HG02938 (cell line): ENCODE results near the gene JUNB.
"Not testable (repeated sequence)": the region's sequence is repeated elsewhere in the genome, so short reads cannot be mapped to it uniquely, and the experiment has no call there.

Experiments used
- ATAC-seq: cut with Tn5 transposase; IDR thresholded peaks from one replicate; pipeline ENCODE4 v1.9.1; 2021; ENCODE audit warnings: mild to moderate bottlenecking, moderate library complexity; ENCODE audit not compliant: unreplicated experiment

JUNB gene

DNA sequence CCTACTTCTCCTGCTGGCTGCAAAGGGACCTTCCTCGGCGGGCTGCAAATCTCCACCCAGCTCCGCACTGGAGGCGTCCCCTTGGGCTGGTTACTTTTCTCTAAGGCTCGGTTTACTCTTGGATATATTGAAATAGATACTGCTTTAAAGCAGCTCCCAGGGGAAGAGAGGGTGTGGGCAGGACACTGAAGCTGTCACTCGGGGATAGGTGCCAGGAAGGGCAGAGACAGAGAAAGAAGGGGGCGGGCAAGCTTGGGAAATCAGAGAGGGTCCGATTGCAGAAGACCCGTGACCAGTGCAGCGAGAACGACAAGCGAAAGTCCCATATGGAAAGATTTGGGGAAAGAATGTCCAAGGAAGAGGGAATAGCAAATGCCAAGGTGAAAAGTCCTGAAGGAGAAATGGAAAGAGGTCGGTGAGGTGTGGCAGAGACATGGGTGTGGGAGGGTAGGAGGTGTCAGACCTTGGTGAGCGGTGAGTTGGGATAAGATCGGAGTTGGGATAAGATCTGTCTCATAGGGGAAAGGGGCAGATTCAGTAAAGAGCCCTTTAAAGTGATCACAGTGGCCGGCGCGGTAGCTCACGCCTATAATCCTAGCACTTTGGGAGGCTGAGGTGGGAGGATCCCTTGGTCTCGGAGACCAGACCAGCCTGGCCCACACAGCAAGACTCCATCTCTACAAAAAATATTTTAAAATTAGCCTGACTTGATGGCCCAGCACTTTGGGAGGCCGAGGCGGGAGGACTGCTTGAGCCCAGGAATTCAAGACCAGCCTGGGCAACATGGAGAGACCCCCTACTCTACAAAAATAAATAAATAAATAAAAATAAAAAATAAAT, 11.2 kb downstream of the JUNB start:
- ATAC-seq = no peak

DNA sequence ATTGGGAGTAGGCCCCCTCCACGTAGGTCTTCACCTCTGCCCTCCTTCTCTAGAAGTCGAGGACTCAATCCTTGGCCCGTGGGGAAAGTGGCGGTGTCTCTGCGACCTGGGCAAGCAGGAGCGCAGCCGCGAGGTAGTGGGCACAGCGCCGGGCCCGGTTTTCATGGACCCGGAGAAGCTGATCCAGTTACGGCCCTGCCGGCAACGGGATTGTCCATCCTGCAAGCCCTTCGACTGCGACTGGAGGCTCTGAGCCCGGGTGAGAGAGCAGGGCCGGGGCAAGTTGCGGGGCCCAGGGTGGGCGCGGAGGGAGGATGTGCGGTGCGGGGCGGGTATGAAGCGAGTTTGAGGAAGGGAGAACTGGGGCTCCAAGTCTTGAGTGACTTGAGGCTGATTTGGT, 12.8 kb downstream of the JUNB start:
- no peak for ATAC-seq

DNA sequence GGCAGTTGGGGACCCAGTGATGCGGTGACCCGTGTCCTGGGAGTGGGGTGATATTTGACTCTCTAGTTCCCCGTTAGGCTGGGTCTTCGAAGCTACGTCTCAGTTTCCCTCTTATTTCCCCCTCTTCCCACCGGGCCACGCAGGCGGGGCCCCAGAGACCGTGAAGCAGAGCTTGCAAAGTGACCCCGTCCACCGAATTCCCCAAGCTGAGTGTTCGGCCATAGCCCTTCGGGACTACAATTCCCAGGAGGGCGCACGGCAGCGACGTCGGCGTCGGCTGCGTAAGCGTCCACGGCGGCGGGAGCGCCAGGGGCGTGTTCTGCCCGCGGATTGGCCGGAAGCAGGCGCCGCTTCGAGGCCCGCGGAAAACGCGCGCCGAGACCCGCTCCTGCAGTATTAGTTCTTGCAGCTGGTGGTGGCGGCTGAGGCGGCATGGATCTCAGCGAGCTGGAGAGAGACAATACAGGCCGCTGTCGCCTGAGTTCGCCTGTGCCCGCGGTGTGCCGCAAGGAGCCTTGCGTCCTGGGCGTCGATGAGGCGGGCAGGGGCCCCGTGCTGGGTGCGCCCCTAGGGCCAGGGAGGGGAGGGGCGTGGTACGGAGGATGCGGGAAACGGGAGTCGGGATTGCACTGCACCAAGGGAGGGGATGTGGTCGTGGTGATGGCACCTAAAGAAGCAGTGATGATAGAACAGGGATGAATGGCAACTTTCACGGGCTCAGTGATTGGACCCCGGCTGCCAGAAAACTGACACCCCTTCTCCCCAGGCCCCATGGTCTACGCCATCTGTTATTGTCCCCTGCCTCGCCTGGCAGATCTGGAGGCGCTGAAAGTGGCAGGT, 15.2 kb downstream of the JUNB start, which contains the start of gene RNASEH2A:
TSS of gene RNASEH2A (plus strand) at position 343 of the 840 bp plus-strand sequence. CDS start at position 433, 90 bp downstream.
- ATAC-seq = peak; percentile 74

DNA sequence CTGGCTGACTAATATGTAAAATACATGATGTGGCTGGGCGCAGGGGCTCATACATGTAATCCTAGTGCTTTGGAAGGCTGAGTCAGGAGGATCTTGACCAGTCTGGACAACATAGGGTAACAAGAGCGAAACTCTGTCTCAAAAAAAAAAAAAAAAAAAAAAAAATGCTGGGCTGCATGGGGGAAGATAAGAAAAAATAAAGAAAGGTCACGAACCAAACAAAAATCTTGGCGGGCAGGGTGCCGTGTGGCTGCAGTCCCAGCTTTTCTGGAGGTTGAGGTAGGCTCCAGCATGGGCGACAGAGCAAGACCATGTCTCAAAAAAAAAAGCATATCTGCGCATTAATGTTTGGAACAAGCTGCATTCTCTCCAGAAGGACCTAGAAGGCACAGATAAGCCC, 23.8 kb downstream of the JUNB start:
- ATAC-seq = no peak

DNA sequence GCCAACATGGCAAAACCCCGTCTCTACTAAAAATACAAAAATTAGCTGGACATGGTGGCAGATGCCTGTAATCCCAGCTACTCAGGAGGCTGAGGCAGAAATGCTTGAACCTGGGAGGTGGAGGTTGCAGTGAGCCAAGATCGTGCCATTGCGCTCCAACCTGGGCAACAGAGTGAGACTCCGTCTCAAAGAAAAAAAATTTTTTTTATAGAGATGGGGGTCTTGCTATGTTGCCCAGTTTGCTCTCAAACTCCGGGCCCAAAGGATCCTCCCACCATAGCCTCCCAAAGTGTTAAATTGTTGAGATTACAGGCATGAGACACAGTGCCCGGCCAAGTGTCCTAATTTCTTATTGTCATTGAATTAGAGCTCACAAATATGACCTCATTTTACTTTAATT, 25.9 kb downstream of the JUNB start:
- ATAC-seq = not testable (repeated sequence)

DNA sequence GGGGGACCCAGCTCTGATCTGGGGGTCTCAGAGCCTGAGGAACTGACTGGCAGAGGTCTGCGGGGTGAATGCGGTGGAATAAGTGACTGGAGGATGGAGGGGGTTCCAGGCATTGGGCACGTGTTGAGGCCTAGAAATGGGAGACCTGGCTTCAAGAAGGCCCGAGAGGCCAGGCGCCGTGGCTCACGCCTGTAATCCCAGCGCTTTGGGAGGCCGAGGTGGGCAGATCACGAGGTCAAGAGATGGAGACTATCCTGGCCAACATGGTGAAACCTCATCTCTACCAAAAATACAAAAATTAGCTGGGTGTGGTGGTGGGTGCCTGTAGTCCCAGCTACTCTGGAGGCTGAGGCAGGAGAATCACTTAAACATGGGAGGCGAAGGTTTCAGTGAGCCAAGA, 26.5 kb downstream of the JUNB start:
- ATAC-seq = not testable (repeated sequence)

DNA sequence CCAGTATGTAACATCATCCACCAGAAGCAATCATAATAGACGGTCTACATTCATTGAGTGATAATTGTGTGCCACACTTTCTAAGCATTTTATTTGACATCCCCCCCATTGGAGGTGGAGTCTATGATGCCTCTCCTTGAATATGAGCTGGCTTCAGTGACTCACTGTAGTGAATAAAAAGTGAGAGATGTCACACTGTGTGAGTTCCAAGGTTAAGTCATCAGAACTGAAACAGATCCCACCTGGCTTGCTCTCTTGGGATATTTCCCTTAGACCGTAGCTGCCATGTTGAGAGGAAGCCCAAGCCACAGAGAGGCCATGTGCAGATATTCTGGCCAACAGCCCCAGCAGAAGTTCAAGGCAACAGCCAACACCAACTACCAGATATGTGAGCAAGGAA, 30.5 kb downstream of the JUNB start:
- no peak for ATAC-seq

DNA sequence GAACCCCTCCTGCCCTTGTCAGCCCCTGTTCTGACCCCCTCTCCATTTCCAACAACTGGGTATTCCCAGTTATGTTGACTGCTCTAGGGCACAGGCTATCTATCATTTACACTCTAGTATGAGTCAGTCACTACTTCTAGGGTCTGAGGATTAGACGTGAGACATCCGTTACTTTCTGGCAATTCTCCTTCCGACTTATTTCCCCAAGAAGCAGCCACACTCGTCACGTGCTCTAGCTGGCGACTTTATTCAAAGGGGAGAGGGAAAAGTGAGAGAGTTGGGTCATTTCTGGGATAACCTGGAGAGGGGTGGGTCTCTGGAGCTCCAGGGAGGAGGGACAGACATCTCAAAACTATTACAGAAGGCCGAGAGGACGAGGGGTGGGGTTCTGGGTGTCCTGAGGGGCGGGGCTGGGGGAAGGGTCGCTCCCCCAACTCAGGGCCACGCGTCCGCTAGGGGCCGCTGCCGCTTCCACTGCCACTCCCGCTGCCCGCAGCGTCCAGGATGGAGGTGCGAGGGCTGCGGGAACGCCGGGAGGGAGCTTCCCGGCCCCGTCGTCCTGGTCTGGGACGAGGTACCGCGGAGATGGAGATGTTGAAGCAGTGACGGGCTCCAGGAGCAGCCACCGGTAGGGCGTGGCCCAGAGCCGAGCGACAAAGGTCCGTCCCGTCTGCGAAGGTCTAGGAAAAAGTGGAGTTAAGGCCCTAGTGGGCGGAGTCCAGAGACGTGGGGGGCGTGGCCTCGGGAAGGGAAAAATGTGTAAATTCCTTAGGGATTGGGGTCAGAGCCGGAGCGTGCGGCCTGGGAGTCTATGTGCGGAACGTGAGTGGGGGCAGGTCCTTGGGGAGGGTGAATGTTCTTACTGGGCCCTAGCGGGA, 34.2 kb downstream of the JUNB start:
- ATAC-seq = no peak

DNA sequence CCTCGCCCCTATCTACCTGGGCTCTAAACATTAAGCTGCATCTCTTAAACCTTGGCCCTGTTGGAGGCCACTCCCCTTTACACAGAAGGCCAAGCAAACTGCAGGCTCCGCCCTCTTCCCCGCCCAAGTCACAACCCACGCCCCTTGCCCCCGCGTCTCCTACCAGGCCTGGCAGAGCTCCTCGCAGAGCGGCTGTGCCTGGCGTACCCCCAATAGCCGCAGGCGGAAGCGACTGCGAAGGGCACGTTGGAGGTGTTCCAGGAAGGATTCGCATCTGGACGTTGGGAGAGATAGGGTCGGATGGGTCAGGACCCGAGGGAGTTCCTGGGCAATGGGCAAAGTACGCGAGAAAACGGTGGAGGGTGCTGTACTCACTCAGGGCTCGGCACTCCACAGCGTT, 37.2 kb downstream of the JUNB start:
- no peak for ATAC-seq

DNA sequence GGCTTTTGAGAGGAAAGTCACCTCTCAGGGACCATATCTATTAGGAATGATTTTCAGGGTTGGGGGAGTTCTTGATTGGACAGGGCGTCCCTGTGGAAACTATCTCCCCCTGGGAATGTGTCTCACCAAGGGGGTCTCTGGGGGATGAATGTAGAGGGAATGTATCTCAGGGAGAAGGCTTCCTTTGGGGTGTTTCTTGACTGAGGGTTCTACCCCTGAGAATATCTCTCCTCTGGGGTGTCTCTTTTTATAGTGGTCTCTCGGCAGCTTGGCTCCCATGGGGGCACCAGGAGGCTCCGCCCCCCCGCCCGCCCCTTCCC, 42.1 kb downstream of the JUNB start:
- ATAC-seq = no peak

DNA sequence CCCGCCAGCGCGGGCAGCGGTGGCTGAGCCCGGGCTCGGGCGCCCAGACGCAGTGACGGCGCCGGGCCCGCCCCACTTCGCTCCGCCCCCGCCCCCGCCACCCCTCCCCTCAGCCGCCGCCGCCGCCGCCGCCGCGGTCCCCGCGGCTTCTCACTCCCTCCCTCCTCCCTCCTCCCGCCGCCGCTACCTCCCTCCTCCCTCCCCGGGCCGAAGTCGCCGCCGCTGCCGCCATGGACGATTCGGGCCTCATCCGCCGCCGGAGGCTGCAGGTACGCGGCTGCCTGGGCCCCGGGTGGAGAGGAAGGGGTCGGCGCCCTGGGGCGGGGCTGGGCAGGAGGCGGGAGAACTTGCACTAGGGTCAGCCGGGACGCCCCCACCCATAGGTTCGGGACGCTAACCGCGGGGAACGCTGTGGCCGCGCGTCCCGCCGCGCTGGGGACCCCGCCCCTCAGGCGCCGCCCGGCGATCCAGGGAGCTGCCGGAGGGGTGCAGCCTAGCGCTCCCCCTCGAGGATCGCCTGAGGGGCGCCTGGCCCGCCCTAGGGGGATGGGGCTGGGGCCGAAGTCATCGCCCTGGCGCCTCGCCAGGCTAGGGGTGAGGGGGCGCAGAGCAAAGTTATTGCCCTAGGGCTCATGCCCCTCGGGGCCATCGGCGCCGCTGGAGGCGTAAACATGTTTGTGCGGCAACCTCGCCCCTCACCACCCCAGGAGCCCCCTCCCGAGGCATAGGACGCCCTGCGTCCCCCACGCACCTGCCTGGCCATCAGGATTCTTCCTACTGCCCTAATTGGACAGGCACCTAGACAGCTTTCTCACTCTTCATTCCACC, 42.7 kb downstream of the JUNB start:
- no peak for ATAC-seq

DNA sequence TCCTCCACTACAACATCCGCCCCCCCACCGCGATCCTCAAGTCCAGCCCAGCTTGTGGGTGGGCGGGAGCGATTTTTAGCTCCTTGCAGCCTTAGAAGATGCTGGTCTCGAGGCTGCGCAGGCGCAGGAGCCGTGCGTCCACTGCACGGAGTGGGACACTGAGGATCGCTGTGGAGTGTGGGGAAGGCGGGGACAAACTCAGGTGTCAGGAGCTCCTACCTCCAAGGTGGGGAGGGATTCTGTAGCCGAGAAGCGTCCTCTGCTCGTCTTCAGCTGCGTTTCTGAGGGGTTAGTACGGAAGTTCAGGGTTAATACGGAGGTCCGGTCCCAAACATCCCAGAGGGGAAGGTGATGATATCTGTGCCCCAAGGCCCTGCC, 43.3 kb downstream of the JUNB start, which contains the start of gene RTBDN:
TSS of gene RTBDN (minus strand) at position 14 of the 378 bp plus-strand sequence. CDS start 4,600 bp downstream, outside the sequence.
- no peak for ATAC-seq

DNA sequence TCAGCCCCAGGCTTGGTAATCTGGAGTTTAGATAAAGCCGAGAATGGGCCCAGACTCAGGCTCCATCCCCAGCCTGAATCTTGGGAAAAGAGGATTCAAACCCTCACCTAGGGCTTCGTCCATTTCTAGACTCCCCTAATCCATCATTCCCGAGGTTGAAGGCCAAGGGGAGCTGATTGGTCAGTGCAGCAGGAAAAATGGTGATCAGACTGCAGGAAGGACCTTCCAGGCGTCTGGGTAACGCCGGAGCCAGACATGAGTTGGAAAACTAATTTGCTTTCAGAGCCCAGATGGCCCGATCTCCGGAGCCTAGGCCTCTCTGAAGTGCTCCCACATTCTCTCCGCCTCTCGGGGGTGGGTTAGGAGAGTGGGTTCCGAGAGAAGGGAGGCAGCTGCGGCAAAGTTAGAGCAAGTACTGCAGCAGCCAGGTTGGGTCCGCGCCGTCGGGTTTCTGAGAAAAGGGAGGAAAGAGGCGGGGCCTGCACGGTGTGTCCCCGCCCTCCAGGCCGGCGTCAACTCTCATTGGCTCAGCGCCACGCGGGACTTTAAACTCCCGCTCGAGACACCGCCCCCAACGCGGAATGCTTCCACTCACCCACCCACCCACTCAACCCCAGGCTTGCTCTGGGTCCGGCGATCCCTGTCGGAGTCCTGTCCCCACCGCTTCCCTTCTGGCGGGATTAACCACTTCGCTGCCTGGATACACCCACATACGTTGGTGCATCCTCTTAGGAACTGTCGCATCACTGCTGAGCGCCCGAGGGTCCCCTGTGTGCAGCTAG, 43.9 kb downstream of the JUNB start:
- no peak for ATAC-seq

DNA sequence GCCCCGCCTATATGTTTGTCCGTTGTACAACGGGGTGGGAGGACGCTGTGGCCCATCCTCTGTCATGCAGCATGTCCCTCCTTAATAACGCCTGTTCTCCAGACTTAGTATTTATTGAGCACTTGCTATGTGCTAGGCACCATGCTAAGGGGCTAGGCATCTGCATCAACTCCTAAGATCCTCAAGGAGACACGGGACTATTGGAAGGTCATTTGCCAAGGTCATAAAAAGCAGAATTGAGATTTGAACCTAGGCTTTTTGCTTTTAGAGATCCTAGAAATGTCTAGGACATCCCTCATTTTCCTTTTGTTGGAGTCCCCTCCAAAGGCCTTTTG, 45.2 kb downstream of the JUNB start:
- ATAC-seq = no peak

DNA sequence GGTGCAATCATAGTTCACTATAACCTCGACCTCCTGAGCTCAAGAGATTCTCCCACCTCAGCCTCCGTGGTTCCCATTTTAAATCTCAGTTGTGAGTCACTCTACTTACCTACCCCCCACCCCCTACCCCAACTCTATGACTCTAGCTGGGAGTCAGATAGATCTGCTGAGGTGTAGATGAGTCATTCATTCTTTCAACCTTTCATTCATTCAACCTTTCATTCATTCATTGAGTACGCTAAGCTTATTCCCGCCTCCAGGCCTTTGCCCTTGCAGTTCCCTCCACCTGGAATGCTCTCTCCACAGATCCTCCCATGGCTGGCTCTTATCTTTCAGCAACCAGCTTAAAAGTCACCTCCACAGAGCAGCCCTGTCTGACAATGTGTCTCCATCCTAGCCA, 45.9 kb downstream of the JUNB start:
- ATAC-seq = no peak

DNA sequence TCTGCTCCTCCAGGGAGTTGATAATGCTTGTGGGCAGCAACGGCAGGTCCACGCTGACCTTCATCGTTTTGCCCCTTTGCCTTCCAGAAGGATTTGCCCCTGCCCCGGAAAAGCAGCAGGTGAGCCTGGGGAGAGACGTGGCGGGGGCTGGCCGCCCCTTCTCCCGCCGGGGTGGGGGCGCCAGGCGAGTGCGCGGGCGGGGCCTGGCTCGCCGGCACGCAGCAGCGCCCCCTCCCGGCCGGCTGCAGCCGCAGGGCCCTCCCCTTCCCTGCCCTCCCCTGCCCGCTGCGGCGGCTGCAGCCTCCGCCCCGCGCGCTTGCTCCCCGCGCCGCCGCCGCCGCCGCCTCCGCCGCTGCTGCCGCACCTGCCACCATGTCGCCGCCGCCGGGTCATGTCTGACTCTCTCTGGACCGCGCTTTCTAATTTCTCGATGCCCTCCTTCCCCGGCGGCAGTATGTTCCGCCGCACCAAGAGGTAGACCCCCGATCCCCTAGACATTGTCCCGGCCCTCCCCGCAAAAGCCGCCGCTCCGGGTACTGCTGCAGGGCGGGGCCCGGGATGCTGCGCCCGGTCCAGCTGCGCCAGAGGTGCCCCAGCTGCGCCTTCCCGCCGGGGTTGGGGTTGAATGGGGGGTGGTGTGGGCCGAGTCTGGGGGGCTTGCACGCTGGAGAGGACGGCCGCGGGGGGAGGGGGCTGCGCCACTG, 47.0 kb downstream of the JUNB start, which contains the start of gene MAST1:
TSS of gene MAST1 (plus strand) at position 334 of the 704 bp plus-strand sequence. CDS start at position 392, 58 bp downstream.
- ATAC-seq = no peak

DNA sequence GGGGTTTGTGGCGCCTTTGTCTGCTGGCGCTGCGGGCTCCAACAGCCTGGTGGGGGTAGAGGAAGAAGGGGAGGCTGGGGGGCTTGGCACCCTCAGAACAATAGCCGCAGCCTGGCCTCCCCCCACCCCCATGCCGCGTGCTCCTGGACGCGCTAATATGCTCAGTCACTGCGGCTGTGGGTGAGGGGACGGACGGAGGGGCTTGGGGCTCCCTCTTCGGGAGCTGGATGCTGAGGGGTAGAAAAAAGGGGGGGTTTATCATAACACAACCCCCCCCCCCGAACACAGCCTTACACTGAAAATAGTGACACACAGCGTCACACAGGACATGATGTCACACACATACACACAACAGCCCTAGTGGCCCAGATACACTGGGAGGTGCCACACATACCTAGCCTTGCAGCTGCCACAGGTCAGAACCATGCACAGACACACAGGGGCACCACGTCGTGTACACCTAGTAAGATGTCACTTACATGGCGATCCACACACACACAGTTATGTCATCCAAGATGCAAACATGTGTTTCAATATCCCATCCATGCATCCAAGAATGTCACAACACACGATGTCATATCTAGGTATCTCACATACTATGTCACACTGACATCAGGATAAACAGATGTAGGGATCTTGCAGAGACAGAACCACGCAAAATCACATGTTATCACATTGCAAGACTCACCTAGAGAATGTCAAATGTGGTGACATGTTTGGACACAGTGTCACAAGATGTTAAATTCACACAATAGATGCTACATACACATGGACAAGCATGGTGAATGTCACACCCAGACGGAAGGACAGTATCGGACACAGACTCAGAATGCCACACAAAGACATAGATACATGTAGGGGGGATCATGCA, 47.8 kb downstream of the JUNB start:
- ATAC-seq = no peak
